GM21447 (cell line): ENCODE data around the gene DND1.
A peak's percentile ranks its signal among the peaks of the same experiment; 100 is the strongest.
"Not testable (repeated sequence)": the region's sequence is repeated elsewhere in the genome, so short reads cannot be mapped to it uniquely, and the experiment has no call there.

ENCODE experiments used
- ATAC-seq: cut with Tn5 transposase; IDR thresholded peaks from one replicate; pipeline ENCODE4 v1.9.1; 2021; ENCODE audit not compliant: unreplicated experiment

DND1 gene

DNA sequence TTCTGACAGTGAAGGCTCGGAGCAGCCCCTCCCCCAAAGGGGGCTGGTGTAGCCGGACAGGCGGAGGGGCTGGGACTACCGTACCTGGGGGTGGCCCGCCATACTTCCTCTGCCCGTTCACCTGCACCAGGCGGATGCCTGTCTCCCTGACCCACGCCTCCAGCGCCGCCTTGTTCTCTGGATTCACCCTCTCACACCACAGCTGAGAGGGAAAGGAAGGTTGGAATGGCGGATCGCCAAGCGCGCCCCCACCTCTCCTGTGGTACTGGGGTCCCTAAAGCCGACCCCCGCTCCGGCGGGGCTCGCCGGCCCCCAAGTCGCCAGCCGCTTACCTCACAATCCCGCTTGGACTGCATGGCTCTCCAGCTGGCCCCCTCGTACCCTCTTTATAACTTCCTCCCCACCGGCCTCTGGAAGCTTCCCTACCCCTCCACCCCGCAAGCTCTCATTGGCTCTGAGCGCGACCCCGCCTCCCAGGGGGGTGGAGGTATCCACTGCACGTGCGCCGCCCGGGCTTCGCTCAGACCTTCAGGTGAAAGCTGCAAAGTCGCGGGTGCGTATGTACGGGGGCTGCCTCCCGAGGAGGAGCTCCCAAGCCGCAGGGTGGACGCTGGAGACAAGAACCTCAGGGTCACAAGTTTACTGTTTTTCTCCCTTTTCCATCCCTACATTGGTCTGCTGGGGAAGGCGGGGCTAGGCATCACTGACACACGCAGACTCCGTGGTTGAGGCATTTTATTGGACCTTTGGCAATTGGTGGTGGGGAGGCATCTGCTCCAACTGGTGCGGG is at the start of gene DND1:
TSS of gene DND1 (minus strand) at position 390 of the 790 bp plus-strand sequence. CDS start at position 356, 34 bp downstream.
- ATAC-seq = no peak

DNA sequence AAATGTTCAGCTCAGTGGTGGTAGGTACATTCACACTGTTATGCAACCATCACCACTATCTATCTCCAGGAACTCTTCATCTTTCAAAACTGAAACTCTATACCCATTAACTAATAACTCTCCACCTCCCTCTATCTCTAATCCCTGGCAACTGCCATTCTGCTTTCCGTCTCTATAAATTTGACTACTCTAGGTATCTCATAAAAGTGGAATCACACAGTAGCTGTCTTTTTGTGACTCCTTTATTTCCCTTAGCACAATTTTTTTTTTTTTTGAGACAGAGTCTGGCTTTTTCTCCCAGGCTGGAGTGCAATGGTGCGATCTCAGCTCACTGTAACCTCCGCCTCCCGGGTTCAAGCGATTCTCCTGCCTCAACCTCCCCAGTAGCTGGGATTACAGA is 48.0 kb upstream of the DND1 start:
- not testable (repeated sequence) for ATAC-seq

DNA sequence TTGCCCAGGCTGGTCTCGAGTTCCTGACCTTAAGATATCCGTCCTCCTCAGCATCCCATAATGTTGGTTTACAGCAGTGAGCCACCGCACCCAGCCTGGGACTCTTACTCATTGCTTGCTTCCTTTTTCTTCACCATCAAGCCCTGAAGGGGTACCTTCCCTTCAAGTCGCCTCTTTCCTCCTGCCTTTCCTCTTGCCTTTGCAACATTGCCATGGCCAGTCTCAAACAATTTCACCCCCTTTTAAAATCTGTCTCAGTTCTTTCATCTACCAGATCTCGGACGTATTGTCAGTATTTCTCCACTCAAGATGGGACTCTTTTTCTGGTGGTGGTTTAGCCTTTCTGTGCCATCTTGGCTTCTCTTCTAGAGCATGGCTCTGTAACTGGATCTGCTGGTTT is 47.4 kb upstream of the DND1 start:
- ATAC-seq = not testable (repeated sequence)

DNA sequence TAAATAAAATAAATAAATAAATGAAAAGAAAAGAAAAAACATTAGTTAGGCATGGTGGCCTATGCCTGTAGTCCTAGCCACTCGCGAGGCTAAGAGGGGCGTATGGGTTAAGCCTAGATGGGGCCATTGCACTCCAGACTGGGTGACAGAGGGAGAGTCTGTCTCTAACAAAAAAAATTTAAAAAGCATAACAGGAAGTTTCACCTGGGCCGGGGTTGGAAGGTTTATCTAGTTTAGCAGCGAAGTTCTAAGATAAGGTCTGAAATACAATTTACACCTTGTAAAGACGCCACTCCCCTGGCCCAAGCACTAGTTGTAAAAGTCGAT is 44.9 kb upstream of the DND1 start:
- no peak for ATAC-seq

- ATAC-seq = not testable (repeated sequence)
Observed at GRCh38 chr5:140716238-140716637, 42.9 kb upstream of the DND1 start.

- no peak for ATAC-seq
Observed at GRCh38 chr5:140713562-140714094, 40.3 kb upstream of the DND1 start.

GRCh38 chr5:140711794-140712193 is 38.4 kb upstream of the DND1 start:
- ATAC-seq = no peak

- peak; percentile 86 for ATAC-seq
Observed at GRCh38 chr5:140710899-140711552, 37.6 kb upstream of the DND1 start.

- ATAC-seq = not testable (repeated sequence)
Observed at GRCh38 chr5:140708787-140709186, 35.4 kb upstream of the DND1 start.

- no peak for ATAC-seq
Observed at GRCh38 chr5:140707812-140708211, 34.4 kb upstream of the DND1 start.

- ATAC-seq = peak; percentile 97
Observed at GRCh38 chr5:140700177-140701144, 27.1 kb upstream of the DND1 start, which contains the start of gene ZMAT2. Gene ZMAT2, plus strand, starts transcription at chr5:140700447. Its CDS starts 14 bp downstream, at chr5:140700461.

GRCh38 chr5:140696891-140697492 is 23.6 kb upstream of the DND1 start:
- no peak for ATAC-seq

GRCh38 chr5:140694276-140694675 is 20.9 kb upstream of the DND1 start:
- no peak for ATAC-seq

DNA sequence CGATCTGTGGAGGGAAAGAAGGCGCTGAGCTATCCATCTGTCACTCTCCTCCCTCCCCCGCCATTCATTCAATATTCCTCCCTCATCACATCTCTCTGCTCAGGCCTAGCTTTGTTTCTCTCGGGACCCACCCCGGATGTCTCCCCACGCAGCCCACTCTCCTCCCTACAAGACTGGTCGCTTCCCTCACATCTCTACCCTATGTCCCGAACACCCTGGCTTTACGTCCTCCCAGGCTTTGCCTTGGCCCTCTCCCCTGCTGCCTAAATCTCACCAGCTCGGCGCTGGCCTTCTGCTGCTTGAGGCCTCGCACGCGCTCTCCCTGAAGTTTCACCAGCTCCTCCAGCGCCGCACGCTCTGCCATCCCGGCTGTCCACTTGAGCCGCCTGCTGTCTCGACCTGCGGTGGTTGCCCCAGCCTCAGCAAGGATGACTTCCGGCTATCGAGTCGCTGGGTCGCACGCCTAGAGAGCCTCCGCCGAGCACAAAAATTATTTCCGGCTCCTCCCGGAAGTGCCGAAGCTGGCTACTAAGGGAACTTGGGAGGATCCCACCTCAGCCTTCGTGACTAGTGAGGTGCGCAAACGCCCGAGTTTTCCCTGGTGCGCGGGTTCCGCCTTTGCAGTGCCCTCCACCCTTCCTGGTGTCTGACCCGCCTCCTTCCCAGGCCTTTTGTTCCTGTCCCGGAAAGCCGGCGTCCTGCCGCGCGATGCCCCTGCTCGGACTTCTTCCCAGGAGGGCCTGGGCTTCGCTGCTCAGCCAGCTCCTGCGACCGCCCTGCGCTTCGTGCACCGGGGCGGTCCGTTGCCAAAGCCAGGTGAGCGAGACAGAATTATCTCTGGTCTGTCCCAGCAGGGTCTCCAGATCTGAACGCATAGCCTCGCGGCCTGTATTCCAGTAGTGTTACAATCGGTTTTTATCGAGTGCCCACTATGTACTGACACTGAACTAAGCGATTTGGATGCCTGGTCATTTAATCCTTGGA is 17.9 kb upstream of the DND1 start, which contains the start of the genes HARS1 and HARS2:
TSS of gene HARS1 (minus strand) at position 430 of the 984 bp plus-strand sequence. CDS start at position 364, 66 bp downstream.
TSS of gene HARS2 (plus strand) at position 515 of the 984 bp plus-strand sequence. CDS start at position 709, 194 bp downstream.
- peak; percentile 98 for ATAC-seq

DNA sequence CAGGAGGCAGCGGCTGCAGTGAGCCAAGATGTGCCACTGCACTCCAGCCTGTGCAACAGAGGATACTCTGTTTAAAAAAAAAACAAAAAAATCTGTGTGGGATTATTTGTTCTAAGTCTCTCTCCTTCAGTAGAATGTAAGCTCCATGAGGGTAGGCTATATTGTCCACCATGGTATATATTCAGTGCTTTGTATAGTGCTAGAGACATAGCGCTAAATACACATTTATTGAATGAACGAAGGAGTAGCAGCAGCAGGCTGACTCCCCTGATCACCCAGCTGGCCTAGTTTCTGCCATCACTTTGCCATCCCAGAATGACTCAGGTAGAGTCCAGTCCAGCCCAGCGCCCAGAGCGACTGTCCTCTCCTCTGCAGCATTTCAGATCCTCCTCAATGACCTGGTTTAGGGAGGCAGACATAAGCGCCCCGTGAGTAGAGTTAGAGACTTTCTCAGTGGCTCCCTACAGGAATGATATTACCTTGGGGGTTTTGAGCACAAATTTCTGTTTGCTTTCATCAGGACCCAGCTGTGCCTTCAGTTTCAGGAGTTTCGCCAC is 17.1 kb upstream of the DND1 start:
- ATAC-seq = no peak

GRCh38 chr5:140678993-140679392 is 5.6 kb upstream of the DND1 start:
- ATAC-seq = no peak

GRCh38 chr5:140677947-140678346 is 4.6 kb upstream of the DND1 start:
- peak; percentile 78 for ATAC-seq

DNA sequence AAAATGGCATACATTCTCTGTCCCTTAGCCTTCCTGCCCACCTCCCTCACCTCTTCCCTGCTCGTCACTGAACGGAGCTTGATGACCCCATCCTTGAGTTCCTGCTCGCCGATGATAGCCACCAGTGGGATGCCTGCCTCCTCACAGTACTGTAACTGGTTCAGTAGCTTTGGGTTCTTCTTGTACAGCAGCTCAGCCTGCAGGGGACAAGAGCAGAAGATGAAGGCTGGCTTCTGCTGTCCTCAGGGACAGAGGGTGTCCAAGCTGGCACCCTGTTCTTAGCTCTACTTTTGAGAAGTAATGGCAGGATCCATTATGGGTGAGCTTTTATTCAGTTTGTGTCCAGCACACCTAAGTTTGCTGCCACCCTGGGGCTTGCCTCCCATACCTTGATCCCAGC is 1.3 kb upstream of the DND1 start:
- ATAC-seq = no peak

DNA sequence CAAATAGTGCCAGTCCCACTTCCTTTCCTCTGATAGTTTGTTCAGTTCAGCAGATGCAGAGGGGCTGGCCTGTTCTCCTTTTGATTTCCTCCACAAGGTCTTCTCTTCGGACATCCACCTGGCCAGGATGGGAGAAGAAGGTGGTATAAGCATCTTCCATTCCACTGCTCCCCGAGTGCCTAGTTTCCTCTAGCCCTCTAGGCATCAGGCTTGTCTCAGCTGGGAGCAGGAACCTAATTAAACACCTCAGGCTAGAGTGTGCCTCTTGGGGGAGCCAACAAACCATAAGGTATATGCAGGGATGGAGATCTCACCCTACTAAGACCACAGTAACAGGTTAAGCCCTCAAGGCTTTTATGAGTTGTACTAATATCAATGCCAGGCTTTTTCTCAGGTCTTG is 835 bp upstream of the DND1 start:
- no peak for ATAC-seq
